EH (cell line): ENCODE measurements around the gene PODXL2.

ENCODE experiments used
- DNase-seq: peaks from one replicate; pipeline ENCODE4 v3.0.0-alpha.2; 2015; ENCODE audit warnings: low read depth

PODXL2 gene, protein sequence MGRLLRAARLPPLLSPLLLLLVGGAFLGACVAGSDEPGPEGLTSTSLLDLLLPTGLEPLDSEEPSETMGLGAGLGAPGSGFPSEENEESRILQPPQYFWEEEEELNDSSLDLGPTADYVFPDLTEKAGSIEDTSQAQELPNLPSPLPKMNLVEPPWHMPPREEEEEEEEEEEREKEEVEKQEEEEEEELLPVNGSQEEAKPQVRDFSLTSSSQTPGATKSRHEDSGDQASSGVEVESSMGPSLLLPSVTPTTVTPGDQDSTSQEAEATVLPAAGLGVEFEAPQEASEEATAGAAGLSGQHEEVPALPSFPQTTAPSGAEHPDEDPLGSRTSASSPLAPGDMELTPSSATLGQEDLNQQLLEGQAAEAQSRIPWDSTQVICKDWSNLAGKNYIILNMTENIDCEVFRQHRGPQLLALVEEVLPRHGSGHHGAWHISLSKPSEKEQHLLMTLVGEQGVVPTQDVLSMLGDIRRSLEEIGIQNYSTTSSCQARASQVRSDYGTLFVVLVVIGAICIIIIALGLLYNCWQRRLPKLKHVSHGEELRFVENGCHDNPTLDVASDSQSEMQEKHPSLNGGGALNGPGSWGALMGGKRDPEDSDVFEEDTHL

DNA sequence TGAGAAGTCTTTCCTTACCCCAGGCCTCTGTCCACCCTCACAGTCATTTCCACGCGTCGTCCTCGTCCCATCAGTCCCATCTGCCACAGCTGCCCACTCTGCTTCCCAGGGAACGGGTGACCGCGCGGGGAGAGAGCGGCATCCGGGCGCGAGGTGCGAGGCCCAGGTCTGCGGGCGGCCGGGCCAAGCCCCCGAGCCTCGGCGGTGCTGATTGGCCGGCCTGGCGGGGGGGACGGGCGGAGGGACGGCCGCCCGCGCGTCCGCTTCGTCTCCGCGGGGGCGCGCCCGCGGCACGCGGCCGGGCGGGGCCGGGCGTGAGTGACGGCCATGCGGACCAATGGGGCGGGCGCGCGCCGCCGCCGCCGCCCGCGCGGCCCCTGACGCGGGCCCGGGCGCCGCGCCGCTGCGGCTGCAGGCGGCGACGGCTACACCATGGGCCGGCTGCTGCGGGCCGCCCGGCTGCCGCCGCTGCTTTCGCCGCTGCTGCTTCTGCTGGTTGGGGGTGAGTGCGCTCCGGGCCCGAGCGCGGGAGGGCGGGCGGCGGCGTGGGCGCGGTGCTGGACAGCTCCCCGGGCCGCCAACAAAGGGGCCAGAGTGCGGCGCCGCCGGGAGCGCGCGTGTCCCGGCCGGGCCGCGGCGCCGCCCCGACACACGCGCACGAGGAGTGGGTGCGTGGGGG, at the start of gene PODXL2:
Gene PODXL2 (plus strand): TSS at position 398 of the 679 bp plus-strand sequence. CDS start 35 bp downstream, at position 433.
- DNase-seq = peak; percentile 67

DNA sequence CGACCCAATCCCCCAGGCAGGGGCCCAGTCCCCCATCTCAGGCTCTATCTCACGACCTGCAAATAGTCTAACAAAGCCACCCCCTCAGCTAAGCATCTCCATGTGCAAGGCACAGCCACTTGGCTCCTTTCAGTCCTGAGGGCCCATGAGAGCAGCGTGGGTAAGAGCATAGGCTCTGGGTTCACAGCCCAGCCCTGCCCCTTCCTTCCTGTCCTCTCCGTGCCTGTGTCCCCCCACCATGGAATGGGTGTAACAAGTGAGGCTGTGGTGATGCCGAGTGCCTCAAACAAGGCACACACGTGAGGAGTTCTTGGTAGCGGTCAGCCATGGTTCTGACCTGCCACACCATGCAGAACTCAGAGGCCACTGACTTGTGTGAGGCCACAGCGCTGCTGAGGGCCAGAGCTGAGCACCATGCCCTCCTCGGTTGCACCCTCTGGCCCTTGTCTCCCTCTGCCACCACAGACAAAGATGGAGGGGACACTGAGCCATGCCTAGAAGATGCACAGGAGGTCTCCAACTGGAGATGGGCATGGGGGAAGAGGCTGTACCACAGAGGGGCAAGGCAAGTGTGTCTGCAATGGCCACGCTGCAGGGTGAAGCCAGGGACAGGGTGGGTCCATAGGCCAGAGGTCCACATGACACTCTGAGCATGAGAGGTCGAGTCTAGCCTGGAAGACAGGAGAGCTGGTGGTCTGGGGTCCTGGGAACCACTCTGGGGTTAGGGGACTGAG, 48.5 kb upstream of the PODXL2 start:
- DNase-seq = no peak

DNA sequence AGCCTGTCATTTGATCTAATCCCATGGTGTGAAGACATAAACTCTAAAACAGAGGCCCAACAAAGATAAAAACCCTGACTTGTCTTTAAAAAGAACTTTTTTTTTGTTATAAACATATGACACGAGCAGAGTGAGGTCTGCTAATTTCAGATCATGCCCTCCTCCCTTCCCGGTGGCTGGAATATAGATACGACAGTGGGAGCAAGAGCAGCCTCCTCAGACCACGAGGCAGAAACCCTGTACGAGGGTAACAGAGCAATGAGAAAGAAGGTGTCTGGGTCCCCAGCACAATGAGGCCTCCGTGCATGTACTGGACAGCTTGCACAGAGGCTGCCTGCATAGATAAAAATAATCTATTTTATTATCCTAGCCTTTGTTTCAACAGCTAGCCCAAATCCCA, 44.3 kb upstream of the PODXL2 start:
- no peak for DNase-seq

DNA sequence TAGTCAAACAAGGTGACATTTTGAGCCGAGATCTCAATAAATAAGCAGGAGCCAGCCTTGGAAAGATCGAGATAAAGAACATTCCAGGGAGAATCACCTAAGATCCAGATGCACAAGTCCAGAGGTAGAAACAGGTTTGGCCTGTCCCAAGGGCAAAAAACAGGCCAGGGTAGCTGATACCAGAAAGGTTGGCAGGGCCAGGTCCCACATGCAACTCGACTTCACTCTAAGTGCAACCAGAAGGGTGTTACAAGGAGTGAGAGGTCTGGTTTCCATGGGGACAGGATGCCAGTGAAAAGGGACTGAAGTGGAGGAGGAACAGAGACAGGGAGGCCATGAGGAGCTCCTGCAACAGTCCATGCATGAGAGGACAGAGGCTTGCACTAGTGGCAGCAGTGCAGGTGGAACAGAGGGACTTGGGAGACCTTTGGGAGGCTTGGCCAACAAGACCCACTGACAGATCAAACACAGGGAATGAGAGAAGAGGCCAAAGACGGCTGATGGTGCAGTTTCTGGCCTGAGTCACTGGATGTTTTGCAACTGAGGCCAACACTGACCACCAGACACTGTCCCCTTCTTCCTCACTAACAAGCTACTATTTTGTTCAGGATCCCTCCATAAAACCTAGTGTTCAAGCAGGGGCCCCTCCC, 43.7 kb upstream of the PODXL2 start:
- peak; percentile 36 for DNase-seq

DNA sequence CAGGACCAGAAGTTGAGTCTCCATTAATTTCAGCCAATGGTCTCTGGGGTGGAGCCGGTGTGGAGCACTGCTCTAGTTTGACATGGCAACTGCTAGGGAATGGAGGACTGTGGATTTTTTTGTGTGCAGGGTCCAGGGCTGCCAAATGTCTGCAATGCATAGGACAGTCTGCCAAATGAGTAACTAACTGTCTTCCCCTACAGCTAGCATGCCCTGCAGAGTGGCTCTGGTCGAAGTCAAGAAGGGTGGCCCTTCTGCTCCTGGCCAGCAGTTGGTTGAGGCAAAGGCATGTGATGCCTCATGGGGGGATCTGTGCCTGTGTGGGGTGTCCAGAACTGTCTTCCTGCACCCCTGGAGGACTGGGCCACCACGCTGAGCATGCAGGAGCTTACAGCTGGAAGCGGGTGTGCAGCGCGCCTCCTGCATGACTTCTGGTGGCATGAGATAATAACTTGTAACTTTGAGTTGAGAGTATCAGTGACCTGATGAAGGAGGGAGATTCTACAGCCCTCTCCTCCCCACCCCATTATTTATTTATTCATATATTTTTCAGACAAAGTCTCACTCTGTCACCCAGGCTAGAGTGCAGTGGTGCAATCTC, 43.1 kb upstream of the PODXL2 start:
- DNase-seq = no peak

DNA sequence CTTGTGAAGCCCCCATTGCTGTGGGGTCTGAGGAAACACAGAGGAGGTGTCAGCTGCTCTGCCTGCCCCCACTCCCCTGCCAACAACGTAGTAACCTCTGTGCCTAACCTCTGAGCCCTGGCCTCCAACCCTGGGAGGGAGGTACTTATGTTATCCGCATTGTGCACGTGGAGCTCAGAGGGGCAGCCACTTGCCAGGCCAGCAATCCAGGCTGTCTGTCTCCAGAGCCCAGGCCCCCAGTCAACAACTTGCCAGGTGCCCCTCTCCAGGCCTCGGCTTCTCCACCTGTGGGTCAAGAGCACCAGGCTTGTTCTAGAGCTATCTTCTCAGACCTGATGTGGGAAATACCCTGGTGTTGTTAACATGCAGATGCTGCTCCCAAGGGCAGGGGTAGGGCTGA, 41.1 kb upstream of the PODXL2 start:
- DNase-seq = no peak

DNA sequence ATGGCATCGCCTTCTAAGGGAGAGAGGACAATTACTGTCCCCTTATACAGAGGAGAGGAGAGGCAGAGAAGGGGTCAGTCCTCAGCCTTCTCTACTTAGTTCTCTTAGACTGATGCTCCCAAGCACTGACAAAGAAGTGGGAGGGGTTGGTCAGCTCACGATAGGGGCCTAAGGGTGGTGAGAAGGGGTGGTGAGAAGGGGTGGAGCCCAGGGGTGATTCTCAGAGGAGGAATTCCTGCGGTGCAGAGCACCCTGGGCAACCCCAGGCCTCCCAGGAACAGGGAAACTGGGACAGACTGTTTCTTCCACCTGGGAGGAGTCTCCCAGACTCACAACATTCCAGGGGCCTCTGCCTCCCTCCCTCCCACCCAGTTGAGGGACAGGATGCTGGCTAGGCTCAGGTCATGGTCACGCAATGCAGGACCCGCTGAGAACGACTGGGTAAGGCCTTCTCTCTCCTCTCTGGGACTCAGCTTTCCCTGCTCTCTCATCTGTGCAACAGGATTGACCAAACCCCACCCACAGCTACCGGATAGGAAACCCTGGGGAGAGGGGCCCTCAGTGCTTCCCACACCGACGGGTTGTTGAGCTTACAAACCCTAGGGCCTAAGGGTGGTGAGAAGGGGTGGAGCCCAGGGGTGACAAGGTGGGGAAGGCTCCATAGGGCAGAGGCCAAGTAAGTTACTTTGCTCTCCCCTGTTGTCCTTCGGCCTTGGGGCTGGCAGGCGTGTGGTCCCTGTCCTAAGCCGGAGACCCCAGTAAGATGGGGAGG, 40.0 kb upstream of the PODXL2 start:
- peak; percentile 93 for DNase-seq

DNA sequence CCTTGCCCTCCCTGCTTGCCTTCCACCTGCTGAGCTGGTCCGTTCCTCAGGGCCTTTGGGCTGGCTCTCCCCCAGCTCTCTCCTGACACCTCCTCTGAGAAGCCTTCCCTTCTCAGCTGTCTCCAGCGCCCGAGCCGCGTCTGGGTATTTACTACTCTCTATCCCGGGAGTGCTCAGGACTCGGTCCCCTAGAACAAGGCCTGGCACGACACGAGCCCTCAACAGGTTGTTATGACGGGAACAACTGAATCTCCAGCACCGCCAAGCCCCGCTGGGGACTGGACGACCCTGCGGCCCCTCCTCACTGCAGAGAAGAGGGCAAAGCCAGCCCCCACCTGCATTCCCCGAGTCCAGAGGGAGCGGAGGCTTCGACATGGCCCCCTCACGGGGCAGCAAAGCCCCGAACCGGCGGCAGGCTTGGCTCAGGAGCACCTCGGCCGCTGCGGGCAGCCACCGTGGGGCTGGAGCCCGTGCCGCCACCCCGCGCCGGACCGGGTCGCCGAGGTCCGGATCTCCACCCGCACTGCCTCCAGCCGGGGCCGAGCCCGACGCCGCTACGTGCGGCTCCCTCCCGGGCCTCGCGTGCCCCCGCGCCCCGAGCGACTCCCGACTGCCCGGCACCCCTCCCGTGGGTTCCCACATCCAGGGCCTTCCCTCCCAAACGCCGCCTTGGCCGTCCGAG, 39.2 kb upstream of the PODXL2 start:
- peak; percentile 14 for DNase-seq

DNA sequence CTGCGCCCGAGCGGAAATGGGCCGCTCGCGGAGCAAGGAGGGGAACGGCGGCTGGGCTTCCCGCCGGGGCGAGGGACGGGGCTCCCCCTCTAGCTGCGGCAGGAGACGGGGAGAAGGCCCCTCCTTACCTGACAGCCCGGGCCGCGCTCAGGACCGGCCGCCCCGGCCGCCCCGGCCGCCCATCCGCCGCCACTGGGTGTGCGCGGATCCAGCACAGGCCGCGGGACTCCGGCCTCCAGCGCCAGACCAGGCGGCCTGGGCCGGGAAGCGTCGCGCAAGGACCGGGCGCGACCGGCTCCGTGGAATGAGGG, 38.7 kb upstream of the PODXL2 start:
- peak; percentile 49 for DNase-seq

DNA sequence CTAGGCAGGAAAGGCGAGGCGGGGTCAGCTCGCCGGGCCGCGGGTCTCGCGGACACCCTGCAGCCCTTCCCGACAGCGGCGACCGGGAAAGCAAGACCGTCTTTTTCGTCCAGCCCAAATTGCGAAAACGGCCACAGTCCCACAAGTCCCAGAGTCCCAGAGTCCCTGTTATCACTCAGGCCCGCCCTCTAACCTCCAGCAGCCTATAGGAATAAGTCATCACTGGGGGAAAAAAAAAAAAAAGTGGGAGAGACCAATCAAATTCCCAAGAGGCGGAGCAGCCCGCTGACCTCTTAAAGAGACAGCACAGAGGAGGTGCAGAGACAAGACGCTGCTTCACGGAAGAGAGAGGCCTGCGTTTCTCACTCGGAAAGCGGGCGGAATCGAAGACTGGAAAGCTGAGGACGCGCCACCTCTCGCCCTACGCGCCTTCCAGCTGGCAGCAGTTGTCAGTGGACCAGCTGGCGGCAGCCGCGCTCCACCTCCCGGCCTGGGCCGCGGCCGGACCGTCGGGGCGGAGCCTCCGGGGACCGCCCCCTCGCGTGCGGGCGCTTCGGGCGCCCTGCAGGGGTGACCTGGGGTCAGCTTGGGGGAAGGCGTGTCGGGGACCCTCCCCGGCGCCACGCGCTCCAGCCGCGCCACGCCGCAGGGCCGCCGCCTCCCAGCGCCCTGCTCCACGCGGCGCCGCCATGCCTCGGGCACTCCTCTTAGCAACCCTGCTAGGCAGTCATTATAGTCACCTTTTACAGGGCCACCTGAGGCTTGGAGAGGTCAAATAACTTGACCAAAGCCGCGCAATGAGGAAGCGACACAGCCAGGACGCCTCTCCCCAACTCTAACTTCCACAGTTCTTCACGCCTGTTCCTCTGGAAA, 38.2 kb upstream of the PODXL2 start, which contains the start of gene TPRA1:
Gene TPRA1 (minus strand): TSS at position 141 of the 873 bp plus-strand sequence. CDS start 10,587 bp downstream, outside the sequence.
- peak; percentile 98 for DNase-seq

DNA sequence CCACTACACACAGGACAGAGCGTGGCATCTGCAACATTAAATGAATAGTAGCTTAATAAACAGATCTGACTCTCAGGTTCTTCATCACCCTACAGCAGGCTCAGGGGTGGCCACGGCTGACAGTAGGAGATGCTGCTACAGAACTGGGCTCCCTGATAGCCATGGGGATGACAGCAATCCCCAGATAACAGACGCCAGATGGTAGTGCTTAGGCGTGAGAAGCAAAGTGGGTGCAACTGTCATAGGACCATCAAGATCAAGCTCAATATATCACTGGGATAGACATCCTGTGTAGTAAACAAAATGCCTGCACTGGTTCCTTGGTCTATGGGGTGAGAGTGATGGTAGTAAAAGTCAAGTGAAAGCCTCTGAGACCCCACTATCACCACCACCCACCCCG, 35.8 kb upstream of the PODXL2 start:
- no peak for DNase-seq

DNA sequence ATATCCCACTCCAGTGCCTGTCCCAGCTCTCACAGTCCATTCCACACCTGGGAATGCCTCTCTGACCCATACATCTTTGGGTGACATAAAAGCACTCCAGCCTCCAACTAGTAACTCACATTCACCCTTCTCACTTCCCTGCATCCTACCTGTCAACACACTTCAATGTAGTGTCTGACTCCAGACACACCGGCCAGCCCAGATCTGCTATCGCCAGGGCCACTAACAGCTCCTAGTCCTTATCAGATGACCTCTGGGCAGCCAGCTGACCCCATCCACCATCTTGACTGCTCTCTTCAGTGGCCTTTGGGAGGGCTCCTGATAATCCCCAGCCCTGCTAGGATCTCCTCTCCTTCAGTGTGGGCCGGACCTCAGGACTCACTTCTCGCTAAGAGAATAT, 33.7 kb upstream of the PODXL2 start:
- no peak for DNase-seq

DNA sequence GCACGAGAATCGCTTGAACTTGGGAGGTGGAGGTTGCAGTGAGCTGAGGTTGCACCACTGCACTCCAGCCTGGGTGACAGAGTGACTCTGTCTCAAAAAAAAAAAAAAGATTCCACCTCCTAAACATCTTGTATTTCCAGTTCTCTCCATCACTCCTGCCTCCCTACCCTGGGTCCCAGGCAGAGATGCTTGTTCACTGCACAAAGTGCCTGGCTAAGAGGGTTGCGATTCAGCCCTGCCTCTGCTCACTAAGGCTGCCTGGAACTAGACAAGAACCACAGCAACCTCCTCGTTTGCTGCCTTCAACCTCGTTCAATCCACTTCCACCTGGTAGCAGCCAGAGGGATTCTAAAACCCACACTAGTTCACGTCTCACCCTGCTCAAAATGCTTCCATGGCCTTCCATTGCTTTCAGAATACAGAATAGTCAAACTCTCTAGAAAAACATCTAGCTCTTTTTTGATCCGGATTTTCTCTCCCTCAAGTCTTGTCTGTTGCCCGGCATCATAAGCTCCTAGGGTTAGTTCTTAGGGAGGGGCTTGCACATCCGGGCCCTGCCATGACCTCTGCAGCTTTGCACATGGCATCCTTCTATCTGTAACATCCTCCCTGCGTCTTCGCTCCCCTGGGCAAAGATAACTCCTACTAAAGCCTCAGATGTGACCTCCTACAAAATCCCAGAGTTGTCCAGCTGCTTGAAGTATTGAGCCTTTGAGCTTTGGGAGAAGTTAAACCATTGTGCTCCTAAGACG, 31.8 kb upstream of the PODXL2 start:
- no peak for DNase-seq

DNA sequence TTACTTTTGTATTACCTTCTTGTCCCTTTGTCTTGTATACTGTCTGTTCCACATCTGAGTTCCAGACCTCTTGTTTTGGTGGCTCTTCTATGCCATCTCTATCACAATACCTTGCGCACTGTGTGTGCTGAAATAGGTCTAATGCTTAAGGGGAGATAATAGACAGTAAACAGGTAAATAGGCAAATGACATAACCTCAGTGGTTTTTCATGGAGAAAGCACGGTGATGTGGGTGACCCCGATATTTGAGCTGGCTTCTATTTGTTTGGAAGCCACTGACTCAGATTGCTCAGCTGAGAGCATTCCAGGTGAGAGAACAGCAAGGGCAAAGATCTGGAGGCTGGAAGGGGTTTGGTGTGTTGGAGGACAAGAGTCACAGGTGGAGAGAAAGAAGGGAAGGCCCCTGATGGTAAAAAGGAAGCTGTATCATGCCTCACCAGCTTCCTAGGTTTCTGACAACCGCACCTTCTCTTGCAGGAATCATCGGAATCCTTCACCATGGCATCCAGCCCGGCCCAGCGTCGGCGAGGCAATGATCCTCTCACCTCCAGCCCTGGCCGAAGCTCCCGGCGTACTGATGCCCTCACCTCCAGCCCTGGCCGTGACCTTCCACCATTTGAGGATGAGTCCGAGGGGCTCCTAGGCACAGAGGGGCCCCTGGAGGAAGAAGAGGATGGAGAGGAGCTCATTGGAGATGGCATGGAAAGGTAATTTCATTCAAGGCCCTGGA, 30.0 kb upstream of the PODXL2 start:
- DNase-seq = no peak

DNA sequence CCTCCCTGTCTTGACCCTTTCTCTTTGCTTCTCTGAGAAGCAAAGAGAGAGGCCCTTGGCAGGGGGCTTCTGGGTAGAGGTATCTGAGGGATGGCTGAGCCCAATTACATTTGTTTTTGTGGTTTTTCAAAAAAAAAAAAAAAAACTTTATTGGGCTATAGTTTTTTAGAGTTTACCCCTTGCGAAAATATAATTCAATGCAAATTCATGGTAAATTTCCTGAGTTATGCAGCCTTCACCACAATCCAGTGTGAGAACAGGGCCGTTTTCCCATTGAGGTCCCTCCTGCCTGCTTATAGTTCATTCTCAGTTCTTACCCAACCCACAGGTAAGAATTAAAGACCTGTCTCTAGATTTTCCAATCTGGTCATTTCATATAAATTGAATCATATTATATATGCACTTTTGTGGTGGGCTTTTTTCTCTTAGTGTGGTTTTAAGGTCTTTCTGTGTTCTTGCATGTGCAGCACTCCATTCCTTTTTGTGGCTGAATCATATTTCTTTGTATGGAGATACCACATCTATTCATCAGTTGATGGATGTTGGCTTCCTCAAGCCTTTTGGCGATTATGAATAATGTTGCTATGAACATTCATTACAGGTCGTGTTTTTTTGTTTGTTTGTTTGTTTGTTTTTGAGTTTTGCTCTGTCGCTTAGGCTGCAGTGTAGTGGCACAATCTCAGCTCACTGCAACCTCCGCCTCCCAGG, 28.1 kb upstream of the PODXL2 start:
- DNase-seq = no peak

DNA sequence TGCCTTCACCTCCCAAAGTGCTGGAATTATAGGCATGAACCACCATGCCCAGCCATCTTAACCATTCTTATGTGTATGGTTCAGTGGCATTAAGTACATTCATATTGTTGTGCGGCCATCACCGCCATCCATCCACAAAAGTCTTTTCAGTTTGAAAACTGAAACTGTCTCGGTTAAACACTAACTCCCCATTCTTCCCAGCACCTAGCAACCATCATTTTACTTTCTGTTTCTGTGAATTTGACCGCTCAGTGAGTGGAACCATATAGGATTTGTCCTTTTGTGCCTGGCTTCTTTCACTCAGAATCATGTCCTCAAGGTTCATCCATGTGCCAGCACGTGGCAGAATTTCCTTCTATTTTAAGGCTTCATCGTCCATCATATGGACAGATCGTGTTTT, 24.9 kb upstream of the PODXL2 start:
- DNase-seq = no peak

DNA sequence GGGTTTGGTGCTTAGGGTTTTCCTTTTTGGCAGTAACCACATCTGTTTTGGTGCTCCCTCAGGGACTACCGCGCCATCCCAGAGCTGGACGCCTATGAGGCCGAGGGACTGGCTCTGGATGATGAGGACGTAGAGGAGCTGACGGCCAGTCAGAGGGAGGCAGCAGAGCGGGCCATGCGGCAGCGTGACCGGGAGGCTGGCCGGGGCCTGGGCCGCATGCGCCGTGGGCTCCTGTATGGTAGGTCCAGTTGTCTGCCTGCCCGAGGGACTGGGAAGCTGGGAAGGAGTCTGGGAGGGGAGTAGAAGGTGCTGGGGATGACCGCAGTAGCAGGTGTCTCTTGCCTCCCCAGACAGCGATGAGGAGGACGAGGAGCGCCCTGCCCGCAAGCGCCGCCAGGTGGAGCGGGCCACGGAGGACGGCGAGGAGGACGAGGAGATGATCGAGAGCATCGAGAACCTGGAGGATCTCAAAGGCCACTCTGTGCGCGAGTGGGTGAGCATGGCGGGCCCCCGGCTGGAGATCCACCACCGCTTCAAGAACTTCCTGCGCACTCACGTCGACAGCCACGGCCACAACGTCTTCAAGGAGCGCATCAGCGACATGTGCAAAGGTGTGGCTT, 24.3 kb upstream of the PODXL2 start:
- no peak for DNase-seq
